ENCODE data around the gene LRP1. TPM values are rescaled to one million over a fixed set of nuclear protein-coding genes. Genes with fewer than 3 reads are reported as not detected.

LRP1 gene
- total RNA-seq, 1 experiment from 2014 or later: 5.8 TPM

- no peak for DNase-seq (ENCODE audit: low spot score)
These were observed 26.6 kb downstream of the LRP1 start for GRCh38 chr12:57154804-57155434.

GRCh38 chr12:57156701-57157403 lies 28.6 kb downstream of the LRP1 start:
- DNase-seq (ENCODE audit: low spot score): no peak

GRCh38 chr12:57157588-57158173 lies 29.4 kb downstream of the LRP1 start:
- DNase-seq (ENCODE audit: low spot score): no peak

- DNase-seq (ENCODE audit: low spot score): no peak
These were observed 29.9 kb downstream of the LRP1 start for GRCh38 chr12:57158186-57158585.

GRCh38 chr12:57158665-57159064 lies 30.4 kb downstream of the LRP1 start:
- DNase-seq (ENCODE audit: low spot score): no peak

GRCh38 chr12:57159311-57159710 lies 31.0 kb downstream of the LRP1 start:
- DNase-seq (ENCODE audit: low spot score): no peak

GRCh38 chr12:57160040-57160439 lies 31.8 kb downstream of the LRP1 start:
- DNase-seq (ENCODE audit: low spot score): no peak

- no peak for DNase-seq (ENCODE audit: low spot score)
These were observed 32.5 kb downstream of the LRP1 start for GRCh38 chr12:57160741-57161140.

- no peak for DNase-seq (ENCODE audit: low spot score)
These were observed 33.2 kb downstream of the LRP1 start for GRCh38 chr12:57161491-57161890.

GRCh38 chr12:57162553-57163125 lies 34.4 kb downstream of the LRP1 start:
- no peak for DNase-seq (ENCODE audit: low spot score)

GRCh38 chr12:57164454-57164853 lies 36.2 kb downstream of the LRP1 start:
- DNase-seq (ENCODE audit: low spot score): no peak

- no peak for DNase-seq (ENCODE audit: low spot score)
These were observed 36.8 kb downstream of the LRP1 start for GRCh38 chr12:57164966-57165625.

GRCh38 chr12:57165741-57166140 lies 37.5 kb downstream of the LRP1 start:
- DNase-seq (ENCODE audit: low spot score): peak; percentile 73

GRCh38 chr12:57166971-57167371 lies 38.7 kb downstream of the LRP1 start:
- no peak for DNase-seq (ENCODE audit: low spot score)

GRCh38 chr12:57168058-57168457 lies 39.8 kb downstream of the LRP1 start:
- no peak for DNase-seq (ENCODE audit: low spot score)

GRCh38 chr12:57169046-57169795 lies 40.9 kb downstream of the LRP1 start:
- DNase-seq (ENCODE audit: low spot score): no peak

- DNase-seq (ENCODE audit: low spot score): no peak
These were observed 41.7 kb downstream of the LRP1 start for GRCh38 chr12:57169969-57170368.

- DNase-seq (ENCODE audit: low spot score): no peak
These were observed 42.1 kb downstream of the LRP1 start for GRCh38 chr12:57170408-57170807.

- DNase-seq (ENCODE audit: low spot score): no peak
These were observed 42.6 kb downstream of the LRP1 start for GRCh38 chr12:57170927-57171326.

GRCh38 chr12:57171668-57172067 lies 43.4 kb downstream of the LRP1 start:
- no peak for DNase-seq (ENCODE audit: low spot score)

- no peak for DNase-seq (ENCODE audit: low spot score)
These were observed 44.8 kb downstream of the LRP1 start for GRCh38 chr12:57173089-57173488.

- DNase-seq (ENCODE audit: low spot score): no peak
These were observed 45.4 kb downstream of the LRP1 start for GRCh38 chr12:57173683-57174082.

Data from H4 (cell line).